HG03135 (cell line): ENCODE data around the gene RPL3.

Experiments
- ATAC-seq: cut with Tn5 transposase; IDR thresholded peaks from one replicate; pipeline ENCODE4 v1.9.1; 2021; ENCODE audit warnings: mild to moderate bottlenecking, moderate library complexity; ENCODE audit not compliant: unreplicated experiment

The RPL3 gene

DNA sequence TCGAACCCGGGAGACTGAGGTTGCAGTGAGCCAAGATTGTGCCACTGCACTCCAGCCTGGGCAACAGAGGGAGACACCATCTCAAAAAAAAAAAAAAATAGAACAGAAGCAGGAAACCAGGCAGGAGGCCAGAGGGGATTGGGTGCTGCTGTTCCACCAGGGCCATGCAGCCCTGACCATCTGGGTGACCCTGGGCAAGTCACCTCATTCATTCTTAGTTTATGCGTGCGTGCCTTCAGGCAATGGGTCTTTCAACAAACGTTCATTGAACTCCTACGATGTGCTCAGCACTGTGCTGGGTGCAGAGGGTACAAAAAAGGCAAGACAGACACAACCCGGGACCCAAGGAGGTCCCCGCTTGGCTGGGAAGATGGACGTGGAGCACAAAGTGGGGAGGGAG is 18.3 kb downstream of the RPL3 start:
- no peak for ATAC-seq

GRCh38 chr22:39300186-39300830 is 19.1 kb downstream of the RPL3 start:
- no peak for ATAC-seq

DNA sequence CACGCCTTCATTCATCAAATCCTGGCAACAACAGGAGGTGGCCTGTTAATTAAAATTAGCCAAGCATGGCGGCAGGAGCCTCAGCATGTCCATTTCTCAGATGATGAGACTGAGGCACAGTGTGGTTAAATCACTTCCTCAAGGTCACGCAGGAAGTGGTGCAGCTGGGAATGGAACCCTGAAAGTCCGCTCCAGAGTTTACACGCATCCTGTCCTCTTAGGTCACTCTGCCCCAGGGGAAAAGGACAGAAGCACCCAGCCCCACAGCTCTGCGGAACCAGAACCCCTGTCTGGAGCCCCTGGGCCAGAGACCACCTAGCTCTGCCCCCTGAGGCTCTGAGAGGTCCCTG is 19.6 kb downstream of the RPL3 start:
- ATAC-seq = no peak

DNA sequence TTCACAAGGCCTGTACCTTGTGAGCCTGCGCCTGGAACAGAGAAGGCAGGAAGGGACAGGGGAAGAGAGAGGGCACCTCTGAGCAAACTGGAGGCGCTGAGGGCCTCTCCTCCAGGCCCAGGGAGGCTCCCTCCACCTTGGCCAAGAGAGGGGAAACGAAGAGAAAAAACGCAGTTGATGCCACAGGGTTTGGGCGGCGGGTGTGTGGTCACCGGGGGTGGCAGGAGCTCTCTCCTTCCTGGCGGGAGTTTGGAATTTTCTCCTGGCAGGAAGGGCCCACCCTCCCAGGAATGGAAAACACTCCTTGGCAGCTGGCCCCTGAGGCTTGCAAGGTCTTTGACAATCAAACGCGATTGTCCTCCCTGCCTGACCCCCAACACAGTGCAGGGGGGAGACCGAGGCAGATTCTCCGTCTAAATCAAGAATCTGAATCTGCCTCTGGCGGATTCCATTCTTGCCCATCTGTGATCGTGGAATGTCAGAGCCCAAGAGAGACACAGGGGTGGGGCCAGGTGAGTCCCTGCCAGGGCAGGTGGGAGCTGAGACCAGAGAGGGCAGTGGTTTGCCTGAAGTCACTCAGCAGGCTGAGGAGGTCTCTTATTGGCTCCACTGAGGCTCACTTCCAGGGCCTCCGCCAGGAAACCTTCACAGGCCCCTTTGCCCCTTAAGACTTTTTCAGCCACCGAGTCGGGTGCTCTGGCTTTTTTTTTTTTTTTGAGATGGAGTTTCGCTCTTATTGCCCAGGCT is 21.0 kb downstream of the RPL3 start:
- no peak for ATAC-seq

DNA sequence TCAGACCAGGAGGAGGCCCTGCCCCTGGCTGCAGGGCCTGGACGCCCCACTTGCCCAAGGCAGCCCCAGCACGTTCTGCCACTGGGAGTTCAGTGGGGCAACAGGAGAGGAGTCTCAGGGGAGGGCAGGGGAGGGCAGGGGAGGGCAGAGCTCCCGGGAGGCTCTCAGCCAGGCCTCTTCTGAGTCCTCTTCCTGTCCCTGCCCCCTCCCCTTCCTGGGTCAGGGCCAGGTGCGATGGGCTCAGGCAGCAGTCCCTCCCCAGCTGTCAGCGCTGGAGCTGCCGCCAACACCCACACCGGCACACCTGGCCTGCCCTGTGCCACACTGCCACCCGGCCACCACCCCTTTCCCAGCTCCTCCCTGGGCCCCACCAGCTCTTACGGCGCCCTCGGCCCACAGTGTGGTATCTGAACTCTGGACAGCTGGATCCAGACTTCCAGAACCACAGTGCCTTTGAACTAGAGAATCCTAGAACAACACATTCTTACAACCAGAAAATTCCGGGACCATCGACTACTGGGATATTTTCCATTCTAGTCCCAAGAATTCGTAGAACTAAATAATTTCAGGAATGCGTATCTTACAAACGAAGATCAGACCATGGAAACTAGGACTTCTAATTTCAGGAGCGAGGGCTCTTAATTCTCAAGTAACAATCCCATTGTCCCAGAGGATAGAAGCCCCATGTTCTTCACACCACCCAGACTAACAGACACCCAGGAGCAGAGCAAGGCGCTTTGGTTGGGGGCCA is 21.8 kb downstream of the RPL3 start:
- ATAC-seq = no peak

DNA sequence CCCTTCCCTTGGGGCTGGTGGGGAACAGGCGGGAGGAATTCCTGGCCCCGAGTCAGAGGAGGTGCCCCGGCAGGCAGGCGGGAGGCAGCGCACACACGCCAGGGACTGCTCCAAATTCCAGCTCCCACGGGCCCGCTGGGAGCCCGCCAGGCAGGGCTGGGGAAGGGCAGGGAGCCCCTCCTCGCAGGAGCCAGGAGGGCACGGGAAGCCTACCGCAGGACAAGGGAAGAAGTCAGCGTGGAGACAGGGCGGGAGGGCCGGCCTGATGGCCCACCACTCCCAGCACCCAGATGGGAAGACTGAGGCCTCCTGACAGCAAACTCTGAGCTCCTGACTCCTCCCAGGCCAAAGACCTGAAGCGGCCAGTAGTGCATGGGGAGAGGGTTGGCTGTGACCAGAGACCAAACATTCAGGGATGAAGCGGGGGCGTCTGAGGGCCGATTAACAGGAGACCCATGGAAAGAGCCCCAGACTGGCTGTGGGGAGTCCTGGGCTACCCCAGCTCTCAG is 22.4 kb downstream of the RPL3 start:
- ATAC-seq = no peak

- ATAC-seq = no peak
These were observed 22.9 kb downstream of the RPL3 start for GRCh38 chr22:39296535-39296934.

- no peak for ATAC-seq
These were observed 24.6 kb downstream of the RPL3 start for GRCh38 chr22:39294571-39295468.

DNA sequence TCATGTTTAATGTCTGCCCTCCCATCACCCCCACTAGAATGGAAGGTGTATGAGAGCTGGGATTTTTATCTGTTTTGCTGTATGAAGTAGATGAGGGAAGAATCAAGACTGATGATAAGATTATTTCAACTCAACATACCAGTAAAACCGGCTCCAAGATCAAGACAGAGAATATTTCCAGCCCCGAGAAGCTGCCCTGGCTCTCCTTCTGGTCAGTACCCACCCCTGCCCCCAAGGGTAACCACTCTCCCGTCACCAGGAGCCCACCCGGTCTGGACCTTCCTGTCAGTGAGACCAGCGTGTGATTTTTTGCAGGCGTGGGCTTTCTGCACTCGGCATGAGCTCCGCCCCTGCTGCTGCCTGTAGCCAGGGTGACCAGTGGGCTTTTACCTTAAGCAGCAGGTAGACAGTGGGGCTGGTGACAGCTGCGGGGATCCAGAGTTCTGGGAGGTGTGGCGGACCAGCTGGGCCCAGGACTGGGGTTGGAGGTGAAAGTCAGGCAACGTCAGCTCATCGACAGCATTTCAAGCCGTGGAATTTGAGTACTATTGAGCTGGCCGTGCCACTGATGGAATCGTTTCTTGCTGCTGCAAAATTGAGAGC is 25.6 kb downstream of the RPL3 start:
- no peak for ATAC-seq

DNA sequence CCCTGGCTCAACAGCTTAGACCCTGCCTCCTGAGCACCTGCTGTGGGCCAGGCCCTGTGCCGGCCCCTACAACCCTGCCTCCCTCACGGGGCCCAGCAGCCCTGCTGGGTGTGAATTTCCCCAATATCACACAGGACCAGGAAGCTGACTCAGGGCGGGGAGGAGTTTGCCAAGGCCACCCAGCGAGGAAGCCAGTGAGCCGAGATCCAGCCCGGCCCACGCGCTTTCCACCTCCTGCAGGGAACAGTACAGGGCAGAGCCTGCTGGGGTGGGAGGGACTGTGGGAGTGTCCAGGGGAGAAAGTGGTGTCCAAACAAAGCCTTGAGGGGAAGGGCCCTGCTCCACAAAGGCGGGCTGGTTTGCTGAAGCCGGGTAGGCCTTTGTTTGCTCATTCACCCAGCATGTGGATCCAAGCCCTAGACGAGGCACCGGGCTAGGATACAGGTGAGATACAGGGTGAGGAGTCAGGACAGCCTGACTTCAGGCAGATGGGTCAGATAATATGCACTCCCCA is 26.8 kb downstream of the RPL3 start:
- ATAC-seq = no peak

GRCh38 chr22:39292031-39292462 is 27.4 kb downstream of the RPL3 start:
- ATAC-seq = no peak

DNA sequence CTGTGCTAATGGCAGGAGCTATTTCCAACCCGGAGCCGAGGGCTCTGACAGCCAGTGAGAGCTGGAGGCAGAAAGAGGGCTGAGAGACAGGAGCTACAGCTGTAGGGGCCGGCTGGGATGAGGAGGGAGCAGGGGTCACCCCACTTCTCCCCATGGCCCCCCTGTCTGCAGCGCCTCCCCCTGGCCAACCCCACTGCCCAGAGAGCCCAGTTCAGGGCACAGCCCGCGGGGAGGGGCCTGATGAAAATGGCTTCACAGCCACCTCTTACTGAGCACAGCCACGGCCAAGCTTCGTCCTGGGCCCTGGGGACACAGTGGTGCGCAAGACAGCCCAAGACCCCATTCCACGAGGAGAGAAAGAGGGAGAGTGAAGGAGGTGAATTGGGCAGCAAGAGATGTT is 27.9 kb downstream of the RPL3 start:
- ATAC-seq = no peak

DNA sequence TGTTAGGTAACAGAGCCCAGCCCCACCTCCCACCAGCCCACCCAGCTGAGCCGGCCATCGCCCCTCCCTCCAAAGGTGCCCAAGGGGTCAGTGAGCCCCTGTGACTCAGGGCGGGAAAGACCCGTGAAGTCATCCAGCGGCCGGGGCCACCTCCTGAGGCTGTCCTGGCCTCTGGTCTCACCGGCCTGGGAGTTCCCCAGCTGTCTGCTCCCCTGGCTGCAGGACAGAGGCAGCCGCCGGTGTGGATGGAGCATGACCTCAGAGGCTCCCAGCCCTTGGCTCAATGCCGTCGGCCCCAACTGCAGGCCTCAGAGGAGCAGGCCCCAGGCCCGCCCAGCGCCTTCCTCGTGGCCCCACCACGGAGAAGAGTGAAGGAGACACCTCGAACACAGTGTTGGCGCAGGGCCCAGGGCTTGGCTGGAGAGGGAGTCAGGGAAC is 28.7 kb downstream of the RPL3 start:
- no peak for ATAC-seq

DNA sequence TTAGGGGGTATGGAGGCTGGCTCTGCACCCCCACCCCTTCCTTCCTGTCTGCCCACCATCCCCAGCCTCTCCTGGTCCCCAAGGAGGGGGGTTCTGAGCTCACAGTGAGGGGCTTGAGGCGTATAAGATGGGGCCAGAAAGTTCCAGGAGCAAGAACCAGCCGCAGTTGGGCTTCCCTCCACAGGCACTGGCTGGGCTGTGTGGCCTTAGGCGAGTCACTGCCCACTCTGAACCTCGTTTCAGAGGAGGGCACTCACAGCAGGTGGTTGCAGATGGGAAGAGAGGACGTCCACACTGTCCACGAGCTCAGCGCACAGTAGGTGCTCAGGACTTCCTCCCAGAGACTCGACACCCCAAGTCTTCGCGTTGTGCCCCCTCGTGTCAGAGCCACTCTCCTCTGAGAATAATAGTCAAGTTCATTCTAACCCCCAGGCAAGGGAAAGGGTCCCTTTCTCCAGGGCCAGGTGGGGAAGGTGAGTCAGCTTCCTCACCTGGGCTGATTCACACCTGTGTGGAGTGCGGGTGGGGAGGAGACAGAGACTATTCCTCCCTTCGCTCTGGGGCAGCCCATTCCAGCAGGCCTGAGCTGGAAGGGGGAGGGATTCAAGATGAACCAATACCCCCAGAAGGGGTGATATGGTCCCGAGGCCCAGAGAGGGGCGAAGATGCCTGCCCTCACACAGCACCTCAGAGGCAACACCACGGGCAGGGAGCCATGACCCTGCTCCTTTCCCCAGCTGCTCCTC is 29.3 kb downstream of the RPL3 start:
- no peak for ATAC-seq

DNA sequence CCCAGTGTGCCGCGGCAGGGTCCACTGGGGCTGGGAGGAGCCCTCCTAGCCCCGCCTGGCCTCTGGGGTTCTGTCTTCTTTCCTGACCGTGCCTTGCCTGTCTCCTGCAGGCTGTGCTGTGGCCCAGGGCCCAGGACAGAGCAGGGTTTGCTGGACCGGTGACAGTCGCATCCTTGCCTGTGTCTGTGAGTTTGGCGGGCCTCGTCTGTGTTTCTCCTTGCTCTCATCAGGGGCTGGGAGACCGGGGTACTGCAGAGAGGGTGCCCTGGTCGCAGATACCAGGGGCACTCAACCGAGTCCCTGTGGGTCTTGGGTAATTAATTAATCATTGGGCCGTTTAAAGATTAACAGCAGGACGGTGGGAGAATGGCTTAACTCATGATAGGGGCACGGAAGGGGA is 29.9 kb downstream of the RPL3 start:
- no peak for ATAC-seq

GRCh38 chr22:39288135-39288898 is 31.1 kb downstream of the RPL3 start:
- ATAC-seq = no peak

DNA sequence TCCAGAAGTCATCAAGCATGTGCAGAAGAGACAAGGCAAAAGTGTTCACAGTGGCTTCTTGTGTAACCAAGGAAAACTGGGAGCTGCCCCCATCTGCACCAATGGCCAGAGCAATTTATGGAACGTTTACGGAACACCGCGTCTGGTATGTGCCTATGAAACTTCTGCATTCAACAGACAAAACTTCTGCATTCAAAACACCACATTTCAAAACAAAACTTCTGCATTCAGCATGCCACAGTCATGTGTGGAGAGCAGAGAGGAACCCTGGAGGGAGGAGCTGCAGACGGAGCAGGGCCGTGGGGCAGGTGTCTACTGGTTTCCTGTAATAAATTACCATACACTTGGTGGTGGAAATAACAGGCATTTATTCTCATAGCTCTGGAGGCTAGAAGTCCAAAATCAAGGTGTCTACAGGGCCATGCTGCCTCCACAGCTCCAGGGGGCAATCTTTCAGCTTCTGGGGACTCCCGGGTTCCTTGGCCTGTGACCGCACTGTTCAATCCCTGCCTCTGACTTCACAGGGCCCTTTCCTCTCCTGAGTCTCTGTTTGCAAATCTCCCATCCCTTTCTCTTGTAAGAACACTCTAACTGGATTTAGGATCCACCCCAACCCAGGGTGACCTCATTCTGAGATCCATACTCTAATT is 32.2 kb downstream of the RPL3 start:
- no peak for ATAC-seq

DNA sequence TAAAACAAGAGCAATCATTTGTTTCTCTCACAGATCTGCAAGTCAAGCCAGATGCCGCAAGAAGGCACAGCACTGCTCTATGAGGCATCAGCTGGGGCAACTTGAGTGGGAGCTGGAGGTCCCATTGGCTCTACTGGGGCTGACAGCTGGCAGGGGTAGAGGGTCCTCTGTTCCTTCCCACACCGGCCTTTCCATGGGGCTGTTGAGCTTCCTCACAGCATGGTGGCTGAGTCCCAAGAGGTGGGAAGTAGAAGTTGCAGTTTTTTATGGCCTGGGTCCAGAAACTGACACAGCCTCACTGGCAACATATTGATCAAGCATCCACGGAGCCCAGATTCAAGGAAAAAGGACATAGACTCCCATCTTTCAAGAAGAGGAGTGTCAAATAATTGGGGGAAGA is 34.4 kb downstream of the RPL3 start:
- no peak for ATAC-seq
